ENCODE results near the gene STON2.
"Not testable (repeated sequence)": the region's sequence is repeated elsewhere in the genome, so short reads cannot be mapped to it uniquely, and the experiment has no call there.

Gene STON2

GRCh38 chr14:81416981-81417380, 16.9 kb upstream of the STON2 start:
- DNase-seq = no peak

- DNase-seq = no peak
These were observed 16.2 kb upstream of the STON2 start for GRCh38 chr14:81416194-81416952.

GRCh38 chr14:81415781-81416180, 15.7 kb upstream of the STON2 start:
- no peak for DNase-seq

- no peak for DNase-seq
These were observed 14.0 kb upstream of the STON2 start for GRCh38 chr14:81414123-81414522.

- no peak for DNase-seq
These were observed 12.7 kb upstream of the STON2 start for GRCh38 chr14:81412779-81413178.

GRCh38 chr14:81408595-81408994, 8.5 kb upstream of the STON2 start:
- DNase-seq = no peak

GRCh38 chr14:81406863-81407262, 6.7 kb upstream of the STON2 start:
- DNase-seq = no peak

GRCh38 chr14:81402123-81402495, 2.0 kb upstream of the STON2 start:
- DNase-seq = no peak

GRCh38 chr14:81401420-81402122, 1.4 kb upstream of the STON2 start:
- no peak for DNase-seq

GRCh38 chr14:81400852-81401251, 728 bp upstream of the STON2 start:
- no peak for DNase-seq

GRCh38 chr14:81398196-81398891, 1.8 kb downstream of the STON2 start:
- DNase-seq = no peak

- DNase-seq = no peak
These were observed 4.0 kb downstream of the STON2 start for GRCh38 chr14:81396113-81396512.

- DNase-seq = no peak
These were observed 5.4 kb downstream of the STON2 start for GRCh38 chr14:81394739-81395138.

GRCh38 chr14:81392976-81393643, 7.0 kb downstream of the STON2 start:
- no peak for DNase-seq

- no peak for DNase-seq
These were observed 8.1 kb downstream of the STON2 start for GRCh38 chr14:81392052-81392451.

GRCh38 chr14:81390696-81391095, 9.4 kb downstream of the STON2 start:
- no peak for DNase-seq

- DNase-seq = no peak
These were observed 11.8 kb downstream of the STON2 start for GRCh38 chr14:81388336-81388735.

GRCh38 chr14:81386290-81386745, 13.8 kb downstream of the STON2 start:
- DNase-seq = no peak

GRCh38 chr14:81385886-81386285, 14.2 kb downstream of the STON2 start:
- DNase-seq = no peak

GRCh38 chr14:81385419-81385818, 14.7 kb downstream of the STON2 start:
- DNase-seq = no peak

GRCh38 chr14:81384900-81385299, 15.2 kb downstream of the STON2 start:
- DNase-seq = peak in 1 of 2 experiments; percentile 30

GRCh38 chr14:81382517-81383225, 17.5 kb downstream of the STON2 start:
- no peak for DNase-seq

- DNase-seq = not testable (repeated sequence)
These were observed 20.1 kb downstream of the STON2 start for GRCh38 chr14:81380009-81380408.

Data from NCI-H526 (cell line).